HepG2 (cell line): ENCODE results near the gene YIF1A. TPM values are rescaled to one million over a fixed set of nuclear protein-coding genes. Genes with fewer than 3 reads are reported as not detected.

Source experiments
- DNMT3B ChIP-seq: conservative IDR thresholded peaks from 2 replicates; pipeline ENCODE4 v1.6.1; 2016; ENCODE audit warnings: missing biosample characterization, control low read depth
- DPF2 ChIP-seq: sonication (generic); formaldehyde crosslinking; IDR thresholded peaks from 2 replicates; pipeline ENCODE4 v1.4.0; 2020; ENCODE audit warnings: mild to moderate bottlenecking, low read depth, missing genetic modification reagents, borderline replicate concordance
- ONECUT2 ChIP-seq: sonication (generic); formaldehyde crosslinking; IDR thresholded peaks from 2 replicates; pipeline ENCODE4 v1.4.0; 2020; ENCODE audit warnings: missing genetic modification reagents
- SRSF9 ChIP-seq: fragments of 200-400 bp; formaldehyde crosslinking; IDR thresholded peaks from 2 replicates; pipeline ENCODE4 v1.6.1; 2018; ENCODE audit warnings: borderline replicate concordance, mild to moderate bottlenecking, low read depth, low read length; ENCODE audit not compliant: insufficient read depth, poor library complexity, severe bottlenecking
- TGIF2 ChIP-seq: IDR thresholded peaks from 2 replicates; pipeline ENCODE4 v1.6.1; 2016; ENCODE audit warnings: control low read depth, missing compliant biosample characterization
- ZBTB38 ChIP-seq: sonication (generic); formaldehyde crosslinking; IDR thresholded peaks from 2 replicates; pipeline ENCODE4 v1.5.1; 2020; ENCODE audit warnings: mild to moderate bottlenecking, missing genetic modification reagents
- ZBTB7A ChIP-seq: sonication (generic); formaldehyde crosslinking; IDR thresholded peaks from 2 replicates; pipeline ENCODE4 v1.8.0; 2022; ENCODE audit warnings: mild to moderate bottlenecking, missing genetic modification reagents
- ZNF143 ChIP-seq: sonication (generic); formaldehyde crosslinking; IDR thresholded peaks from 2 replicates; pipeline ENCODE4 v1.4.0; 2020; ENCODE audit warnings: missing genetic modification reagents
- ZNF230 ChIP-seq: sonication (generic); formaldehyde crosslinking; IDR thresholded peaks from 2 replicates; pipeline ENCODE4 v1.4.0; 2020; ENCODE audit warnings: mild to moderate bottlenecking, missing genetic modification reagents
- ZNF232 ChIP-seq: sonication (generic); formaldehyde crosslinking; IDR thresholded peaks from 2 replicates; pipeline ENCODE4 v1.4.0; 2020; ENCODE audit warnings: missing genetic modification reagents, borderline replicate concordance
- ZNF670 ChIP-seq: sonication (generic); formaldehyde crosslinking; IDR thresholded peaks from 2 replicates; pipeline ENCODE4 v1.8.0; 2022; ENCODE audit warnings: mild to moderate bottlenecking, missing genetic modification reagents, borderline replicate concordance
- ZNF773 ChIP-seq: sonication (generic); formaldehyde crosslinking; IDR thresholded peaks from 2 replicates; pipeline ENCODE4 v1.4.0; 2020; ENCODE audit warnings: missing genetic modification reagents, borderline replicate concordance
- ZSCAN29 ChIP-seq: sonication (generic); formaldehyde crosslinking; conservative IDR thresholded peaks from 2 replicates; pipeline ENCODE4 v1.4.0; 2020; ENCODE audit warnings: mild to moderate bottlenecking, missing genetic modification reagents
- polyA plus RNA-seq, 8 experiments: library from polyadenylated mRNA; depleted of rRNA in 3 of 8; stranded (reverse) in 7 of 8; unstranded in 1 of 8; fragments of >200 nt; fragmentation: Illumina TruSeq in 4 of 8; extraction: Trizol in 4 of 8; gene quantifications; 2 replicates each; pipeline versions ENCODE4 v1.2.1 to v1.2.3, GENCODE V29; 2011 to 2016; ENCODE audit warnings: low read depth in 4 of 8, missing spikeins in 1 of 8, mixed read lengths in 1 of 8; ENCODE audit not compliant: insufficient read depth in 1 of 8
- total RNA-seq, 5 experiments: library from RNA; depleted of rRNA; stranded (reverse); fragments of >200 nt; fragmentation: Illumina TruSeq; extraction: Trizol; gene quantifications; 2 replicates each; pipeline ENCODE4 v1.2.3, GENCODE V29; 2016; ENCODE audit warnings: low read depth in 1 of 5
- TF ChIP-seq, protein P1 (sequence below): sonication (generic); formaldehyde crosslinking; IDR thresholded peaks from 2 replicates; pipeline ENCODE4 v1.4.0; 2020; ENCODE audit warnings: missing genetic modification reagents, borderline replicate concordance
- TF ChIP-seq, protein P2 (sequence below): sonication (generic); formaldehyde crosslinking; IDR thresholded peaks from 2 replicates; pipeline ENCODE4 v1.5.1; 2020; ENCODE audit warnings: mild to moderate bottlenecking, missing genetic modification reagents, moderate library complexity
- TF ChIP-seq, protein P3 (sequence below): sonication (generic); formaldehyde crosslinking; IDR thresholded peaks from 2 replicates; pipeline ENCODE4 v1.4.0; 2020; ENCODE audit warnings: mild to moderate bottlenecking, missing genetic modification reagents

Gene YIF1A
- total and polyA plus RNA-seq, 2 of the 13 experiments (the other 11 are each of a cell fraction or from before 2014, with no cell fraction given): 133 to 145 TPM

DNA sequence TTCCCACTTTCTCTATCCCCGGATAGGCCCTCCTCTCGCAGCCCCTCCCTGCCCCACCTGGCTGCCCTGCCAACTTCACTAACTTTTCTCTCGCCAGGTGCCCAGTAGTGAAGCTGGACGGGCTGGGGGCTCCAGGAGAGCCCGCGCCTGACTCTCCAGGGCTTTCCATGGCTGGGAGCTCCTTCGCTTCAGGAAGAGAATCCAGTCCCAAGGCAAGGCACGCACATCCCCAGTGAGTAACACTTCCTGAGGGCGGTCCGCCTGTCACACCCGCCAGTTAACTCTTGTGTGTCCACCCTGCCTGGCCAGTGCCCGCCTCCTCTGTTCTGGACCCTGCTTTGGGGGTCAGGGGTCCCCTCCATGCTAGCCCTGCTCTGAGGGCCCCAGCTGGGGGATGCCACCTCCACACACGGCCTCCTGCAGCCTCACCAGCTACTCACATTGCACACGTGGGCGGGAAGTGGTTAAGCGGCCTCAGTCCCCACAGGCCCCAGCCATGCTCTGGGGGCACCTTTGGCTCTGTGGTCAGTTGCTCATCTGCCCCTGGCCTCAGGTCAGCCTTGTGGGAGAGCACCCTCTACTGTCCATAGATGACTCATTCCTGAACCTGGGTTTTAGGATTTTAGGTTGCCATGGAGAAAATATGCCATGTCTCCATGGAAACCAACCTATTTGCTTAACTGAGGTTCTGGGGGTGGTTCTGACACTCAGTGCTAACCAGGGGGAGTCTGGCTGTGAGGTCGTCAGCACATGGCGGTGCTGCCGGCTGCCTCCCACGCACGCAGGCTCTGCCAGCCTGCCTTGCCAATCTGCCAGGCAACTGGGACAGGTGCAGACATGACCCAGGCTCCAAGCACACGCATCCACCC, 47.5 kb upstream of the YIF1A start, which contains the start of gene RIN1 (continued):
- TF ChIP-seq, protein P1, sequence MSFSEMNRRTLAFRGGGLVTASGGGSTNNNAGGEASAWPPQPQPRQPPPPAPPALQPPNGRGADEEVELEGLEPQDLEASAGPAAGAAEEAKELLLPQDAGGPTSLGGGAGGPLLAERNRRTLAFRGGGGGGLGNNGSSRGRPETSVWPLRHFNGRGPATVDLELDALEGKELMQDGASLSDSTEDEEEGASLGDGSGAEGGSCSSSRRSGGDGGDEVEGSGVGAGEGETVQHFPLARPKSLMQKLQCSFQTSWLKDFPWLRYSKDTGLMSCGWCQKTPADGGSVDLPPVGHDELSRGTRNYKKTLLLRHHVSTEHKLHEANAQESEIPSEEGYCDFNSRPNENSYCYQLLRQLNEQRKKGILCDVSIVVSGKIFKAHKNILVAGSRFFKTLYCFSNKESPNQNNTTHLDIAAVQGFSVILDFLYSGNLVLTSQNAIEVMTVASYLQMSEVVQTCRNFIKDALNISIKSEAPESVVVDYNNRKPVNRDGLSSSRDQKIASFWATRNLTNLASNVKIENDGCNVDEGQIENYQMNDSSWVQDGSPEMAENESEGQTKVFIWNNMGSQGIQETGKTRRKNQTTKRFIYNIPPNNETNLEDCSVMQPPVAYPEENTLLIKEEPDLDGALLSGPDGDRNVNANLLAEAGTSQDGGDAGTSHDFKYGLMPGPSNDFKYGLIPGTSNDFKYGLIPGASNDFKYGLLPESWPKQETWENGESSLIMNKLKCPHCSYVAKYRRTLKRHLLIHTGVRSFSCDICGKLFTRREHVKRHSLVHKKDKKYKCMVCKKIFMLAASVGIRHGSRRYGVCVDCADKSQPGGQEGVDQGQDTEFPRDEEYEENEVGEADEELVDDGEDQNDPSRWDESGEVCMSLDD (CRISPR knock-in tag): no peak; the same call in 1 of the 2 replicates
- TF ChIP-seq TGIF2 (CRISPR knock-in tag) (no peak; the same call in 1 of the 2 replicates), ZNF232 (CRISPR knock-in tag) (peak; percentile 41; the same call in 1 of the 2 replicates), ZNF773 (CRISPR knock-in tag) (no peak), ZNF143 (CRISPR knock-in tag) (peak; percentile 59; the same call in 1 of the 2 replicates), ZBTB38 (no peak; the same call in 1 of the 2 replicates), ZNF670 (CRISPR knock-in tag) (peak; percentile 97), DNMT3B (CRISPR knock-in tag) (no peak), ZNF230 (no peak), SRSF9 (no peak), ONECUT2 (CRISPR knock-in tag) (no peak), DPF2 (CRISPR knock-in tag) (peak; percentile 39; the same call in 1 of the 2 replicates), ZSCAN29 (CRISPR knock-in tag) (peak; percentile 36; the same call in 1 of the 2 replicates), ZBTB7A (CRISPR knock-in tag) (peak; percentile 89)
- TF ChIP-seq, protein P2, sequence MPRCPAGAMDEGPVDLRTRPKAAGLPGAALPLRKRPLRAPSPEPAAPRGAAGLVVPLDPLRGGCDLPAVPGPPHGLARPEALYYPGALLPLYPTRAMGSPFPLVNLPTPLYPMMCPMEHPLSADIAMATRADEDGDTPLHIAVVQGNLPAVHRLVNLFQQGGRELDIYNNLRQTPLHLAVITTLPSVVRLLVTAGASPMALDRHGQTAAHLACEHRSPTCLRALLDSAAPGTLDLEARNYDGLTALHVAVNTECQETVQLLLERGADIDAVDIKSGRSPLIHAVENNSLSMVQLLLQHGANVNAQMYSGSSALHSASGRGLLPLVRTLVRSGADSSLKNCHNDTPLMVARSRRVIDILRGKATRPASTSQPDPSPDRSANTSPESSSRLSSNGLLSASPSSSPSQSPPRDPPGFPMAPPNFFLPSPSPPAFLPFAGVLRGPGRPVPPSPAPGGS: no peak
- TF ChIP-seq, protein P3, sequence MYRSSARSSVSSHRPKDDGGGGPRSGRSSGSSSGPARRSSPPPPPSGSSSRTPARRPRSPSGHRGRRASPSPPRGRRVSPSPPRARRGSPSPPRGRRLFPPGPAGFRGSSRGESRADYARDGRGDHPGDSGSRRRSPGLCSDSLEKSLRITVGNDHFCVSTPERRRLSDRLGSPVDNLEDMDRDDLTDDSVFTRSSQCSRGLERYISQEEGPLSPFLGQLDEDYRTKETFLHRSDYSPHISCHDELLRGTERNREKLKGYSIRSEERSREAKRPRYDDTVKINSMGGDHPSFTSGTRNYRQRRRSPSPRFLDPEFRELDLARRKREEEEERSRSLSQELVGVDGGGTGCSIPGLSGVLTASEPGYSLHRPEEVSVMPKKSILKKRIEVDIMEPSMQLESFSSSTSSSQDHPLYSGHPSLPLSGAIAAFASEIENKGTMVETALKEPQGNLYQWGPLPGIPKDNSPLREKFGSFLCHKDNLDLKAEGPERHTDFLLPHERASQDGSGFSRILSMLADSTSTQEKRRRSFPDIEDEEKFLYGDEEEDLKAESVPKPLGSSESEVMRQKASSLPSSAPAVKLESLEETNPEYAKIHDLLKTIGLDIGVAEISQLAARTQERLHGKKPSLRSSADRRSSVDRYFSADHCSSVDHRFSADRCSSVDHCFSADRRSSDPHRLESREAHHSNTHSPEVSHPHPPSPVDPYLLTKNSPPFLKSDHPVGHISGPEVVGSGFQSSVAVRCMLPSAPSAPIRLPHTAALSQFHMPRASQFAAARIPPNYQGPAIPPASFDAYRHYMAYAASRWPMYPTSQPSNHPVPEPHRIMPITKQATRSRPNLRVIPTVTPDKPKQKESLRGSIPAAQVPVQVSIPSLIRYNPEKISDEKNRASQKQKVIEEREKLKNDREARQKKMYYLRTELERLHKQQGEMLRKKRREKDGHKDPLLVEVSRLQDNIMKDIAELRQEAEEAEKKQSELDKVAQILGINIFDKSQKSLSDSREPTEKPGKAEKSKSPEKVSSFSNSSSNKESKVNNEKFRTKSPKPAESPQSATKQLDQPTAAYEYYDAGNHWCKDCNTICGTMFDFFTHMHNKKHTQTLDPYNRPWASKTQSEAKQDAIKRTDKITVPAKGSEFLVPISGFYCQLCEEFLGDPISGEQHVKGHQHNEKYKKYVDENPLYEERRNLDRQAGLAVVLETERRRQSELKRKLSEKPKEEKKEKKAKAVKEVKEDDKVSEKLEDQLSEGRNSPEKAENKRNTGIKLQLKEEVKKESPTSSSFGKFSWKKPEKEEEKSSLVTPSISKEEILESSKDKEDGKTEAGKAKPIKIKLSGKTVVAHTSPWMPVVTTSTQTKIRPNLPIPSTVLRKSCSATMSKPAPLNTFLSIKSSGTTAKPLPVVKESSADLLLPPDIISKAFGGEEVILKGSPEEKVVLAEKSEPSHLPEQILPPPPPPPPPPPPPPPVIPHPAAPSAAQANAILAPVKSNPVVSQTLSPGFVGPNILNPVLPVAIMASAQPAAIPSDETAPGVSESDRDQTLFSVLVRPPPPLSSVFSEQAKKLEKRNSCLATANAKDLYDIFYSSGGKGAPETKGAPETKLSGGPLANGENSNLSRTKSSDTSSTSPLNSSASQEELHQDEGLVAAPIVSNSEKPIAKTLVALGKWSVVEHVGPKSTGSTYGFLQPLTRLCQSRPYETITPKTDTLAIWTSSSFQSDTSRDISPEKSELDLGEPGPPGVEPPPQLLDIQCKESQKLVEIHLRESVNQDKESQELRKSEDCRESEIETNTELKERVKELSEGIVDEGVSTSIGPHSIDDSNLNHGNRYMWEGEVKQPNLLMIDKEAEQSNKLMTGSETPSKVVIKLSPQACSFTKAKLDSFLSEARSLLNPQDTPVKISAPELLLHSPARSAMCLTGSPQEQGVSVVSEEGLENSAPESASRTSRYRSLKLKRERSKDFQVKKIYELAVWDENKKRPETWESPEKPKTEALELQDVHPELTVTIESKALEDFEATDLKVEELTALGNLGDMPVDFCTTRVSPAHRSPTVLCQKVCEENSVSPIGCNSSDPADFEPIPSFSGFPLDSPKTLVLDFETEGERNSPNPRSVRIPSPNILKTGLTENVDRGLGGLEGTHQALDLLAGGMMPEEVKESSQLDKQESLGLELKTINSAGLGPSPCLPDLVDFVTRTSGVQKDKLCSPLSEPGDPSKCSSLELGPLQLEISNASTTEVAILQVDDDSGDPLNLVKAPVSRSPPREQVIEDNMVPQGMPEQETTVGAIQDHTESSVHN (CRISPR knock-in tag): no peak
